Measurements from ENCODE around the gene BRMS1L. TPM values are rescaled to one million over a fixed set of nuclear protein-coding genes. Genes with fewer than 3 reads are reported as not detected.

The BRMS1L gene
- total RNA-seq, 1 donor from 2014 or later, result 11.9 TPM

Other genes with a start within 250 kb of the BRMS1L start
- 110 TPM for gene RALGAPA1, start 17.0 kb upstream of the BRMS1L start, total RNA-seq